Activated naive CD8-positive, alpha-beta T cell treated with anti-CD3 and anti-CD28 coated beads, Interleukin-2, amount 10 ng/mL, durations not matched to agents 7 days and 5 days (primary cell): ENCODE data around the gene DCLRE1B. TPM values are rescaled to one million over a fixed set of nuclear protein-coding genes. Genes with fewer than 3 reads are reported as not detected.

Experiments used
- ATAC-seq: fragments of 150-1000 bp; cut with Tn5 transposase; one replicate; pipeline ENCODE4 v1.10.0; 2021; ENCODE audit warnings: low read depth, moderate library complexity
- POLR2A ChIA-PET: fragments of 350-600 bp; sonication (Branson Sonifier 250); formaldehyde crosslinking; loops from one replicate; lab custom pipeline; 2021; ENCODE audit warnings: antibody characterized with exemption; lab: Charles Lee
- DNase-seq: peaks from one replicate; pipeline ENCODE4 v3.0.0; 2021
- H3K27ac Mint-ChIP-seq: one replicate; pipeline ENCODE4 v1.8.0; 2022; ENCODE audit warnings: mild to moderate bottlenecking, mixed read lengths
- H3K27me3 Mint-ChIP-seq: one replicate; pipeline ENCODE4 v1.8.0; 2022; ENCODE audit warnings: mild to moderate bottlenecking, moderate library complexity, mixed read lengths
- H3K36me3 Mint-ChIP-seq: one replicate; pipeline ENCODE4 v1.8.0; 2021; ENCODE audit warnings: mild to moderate bottlenecking, mixed read lengths
- H3K4me1 Mint-ChIP-seq: one replicate; pipeline ENCODE4 v1.8.0; 2021; ENCODE audit warnings: mixed read lengths
- H3K4me3 Mint-ChIP-seq: one replicate; pipeline ENCODE4 v1.8.0; 2022; ENCODE audit warnings: mild to moderate bottlenecking, moderate library complexity, mixed read lengths
- H3K9me3 Mint-ChIP-seq: one replicate; pipeline ENCODE4 v1.8.0; 2021; ENCODE audit warnings: mixed read lengths
- total RNA-seq, 2 experiments: library from RNA; stranded (reverse); gene quantifications; one replicate each; pipeline ENCODE4 v1.2.3, GENCODE V29; 2021

DCLRE1B gene
- total RNA-seq, 2 experiments from 2014 or later, result 13.4 to 14.3 TPM

GRCh38 chr1:113916974-113917373 lies 11.8 kb downstream of the DCLRE1B start:
- POLR2A ChIA-PET, result interaction anchor here (1.6 kb wide), 1 partner anchor 12 kb away, joined by 7 read pairs; the partner anchor contains the start of gene HIPK1
- H3K9me3 Mint-ChIP-seq, result no peaks in the 10 kb centered on the region
- ATAC-seq (no peak), DNase-seq (no peak)
- H3K4me3 Mint-ChIP-seq, result no peak overlapping the region
- no peak overlapping the region for H3K27ac Mint-ChIP-seq
- H3K4me1 Mint-ChIP-seq, result peaks cover 7% of the 10 kb centered on the region
- H3K36me3 Mint-ChIP-seq, result peaks cover 16% of the 10 kb centered on the region
- peaks cover 3% of the 10 kb centered on the region for H3K27me3 Mint-ChIP-seq

- POLR2A ChIA-PET, result interaction anchor here (1.6 kb wide), 1 partner anchor 11 kb away, joined by 7 read pairs; the partner anchor contains the start of gene HIPK1
- Mint-ChIP-seq H3K4me3 (no peak overlapping the region), H3K9me3 (no peaks in the 10 kb centered on the region), H3K27ac (no peak overlapping the region), H3K4me1 (peaks cover 7% of the 10 kb centered on the region), H3K27me3 (peaks cover 3% of the 10 kb centered on the region), H3K36me3 (peaks cover 16% of the 10 kb centered on the region)
- DNase-seq, result no peak
- ATAC-seq, result no peak
Measured at GRCh38 chr1:113917400-113918082, 12.4 kb downstream of the DCLRE1B start.

- H3K9me3 Mint-ChIP-seq, result no peaks in the 10 kb centered on the region
- no peak overlapping the region for H3K27ac Mint-ChIP-seq
- H3K4me3 Mint-ChIP-seq, result no peak overlapping the region
- peaks cover 5% of the 10 kb centered on the region for H3K27me3 Mint-ChIP-seq
- H3K36me3 Mint-ChIP-seq, result peaks cover 14% of the 10 kb centered on the region
- DNase-seq (no peak), ATAC-seq (no peak)
- POLR2A ChIA-PET, result interaction anchor here (1.6 kb wide), 1 partner anchor 11 kb away, joined by 7 read pairs; the partner anchor contains the start of gene HIPK1
- H3K4me1 Mint-ChIP-seq, result peaks cover 4% of the 10 kb centered on the region
Measured at GRCh38 chr1:113918243-113918642, 13.1 kb downstream of the DCLRE1B start.

GRCh38 chr1:113922957-113923356 lies 17.8 kb downstream of the DCLRE1B start:
- H3K36me3 Mint-ChIP-seq, result no peaks in the 10 kb centered on the region
- peaks cover 9% of the 10 kb centered on the region for H3K27me3 Mint-ChIP-seq
- ATAC-seq (no peak), DNase-seq (no peak)
- H3K27ac Mint-ChIP-seq, result no peak overlapping the region
- peaks cover 4% of the 10 kb centered on the region for H3K4me1 Mint-ChIP-seq
- POLR2A ChIA-PET, result no interaction called here
- no peaks in the 10 kb centered on the region for H3K9me3 Mint-ChIP-seq
- no peak overlapping the region for H3K4me3 Mint-ChIP-seq

- H3K9me3 Mint-ChIP-seq, result no peaks in the 10 kb centered on the region
- no peak for ATAC-seq
- peaks cover 9% of the 10 kb centered on the region for H3K27me3 Mint-ChIP-seq
- no peak overlapping the region for H3K4me3 Mint-ChIP-seq
- POLR2A ChIA-PET, result interaction anchor here (1.2 kb wide), 1 partner anchor 8 kb away, joined by 3 read pairs; no protein-coding TSS in a partner anchor
- H3K36me3 Mint-ChIP-seq, result no peaks in the 10 kb centered on the region
- no peak overlapping the region for H3K27ac Mint-ChIP-seq
- DNase-seq, result no peak
- H3K4me1 Mint-ChIP-seq, result peaks cover 12% of the 10 kb centered on the region
Measured at GRCh38 chr1:113924473-113924872, 19.3 kb downstream of the DCLRE1B start.

GRCh38 chr1:113928187-113928930 lies 23.2 kb downstream of the DCLRE1B start:
- H3K4me3 Mint-ChIP-seq, result peak overlapping the region; percentile 97

GRCh38 chr1:113928941-113929749 lies 24.0 kb downstream of the DCLRE1B start, which contains the start of gene HIPK1:
Gene HIPK1, plus strand, starts transcription at chr1:113929324.
- Mint-ChIP-seq H3K4me1 (peaks cover 39% of the 10 kb centered on the region), H3K27ac (peak within 1 kb of the TSS; percentile 99), H3K27me3 (no peaks in the 10 kb centered on the region), H3K36me3 (peaks cover 11% of the 10 kb centered on the region), H3K9me3 (no peaks in the 10 kb centered on the region), H3K4me3 (peak within 1 kb of the TSS; percentile 97)
- DNase-seq, result peak; percentile 94
- POLR2A ChIA-PET, result interaction anchor here (0.7 to 5.8 kb wide), 21 partner anchors 11 to 170 kb away, joined by 3 to 148 read pairs (median 8); partner anchors contain the start of genes AP4B1, DCLRE1B, PHTF1 and RSBN1
- ATAC-seq, result peak; percentile 66

More at GRCh38 chr1:113928187-113928930, 23.2 kb downstream of the DCLRE1B start:
- DNase-seq, result no peak
- ATAC-seq, result no peak
- H3K36me3 Mint-ChIP-seq, result peaks cover 6% of the 10 kb centered on the region
- peak overlapping the region; percentile 99 for H3K27ac Mint-ChIP-seq
- POLR2A ChIA-PET, result interaction anchor here (0.9 to 5.8 kb wide), 12 partner anchors 10 to 169 kb away, joined by 5 to 148 read pairs (median 20); partner anchors contain the start of genes AP4B1, DCLRE1B, PHTF1 and RSBN1
- peaks cover 4% of the 10 kb centered on the region for H3K27me3 Mint-ChIP-seq
- H3K4me1 Mint-ChIP-seq, result peaks cover 32% of the 10 kb centered on the region
- H3K9me3 Mint-ChIP-seq, result no peaks in the 10 kb centered on the region

GRCh38 chr1:113929750-113930498 lies 24.8 kb downstream of the DCLRE1B start:
- Mint-ChIP-seq H3K27me3 (no peaks in the 10 kb centered on the region), H3K27ac (peak overlapping the region; percentile 94), H3K36me3 (peaks cover 11% of the 10 kb centered on the region), H3K4me1 (peaks cover 43% of the 10 kb centered on the region), H3K4me3 (peak overlapping the region; percentile 95), H3K9me3 (no peaks in the 10 kb centered on the region)
- POLR2A ChIA-PET, result interaction anchor here (0.6 to 5.8 kb wide), 25 partner anchors 10 to 969 kb away, joined by 3 to 148 read pairs (median 7); partner anchors contain the start of genes AP4B1, DCLRE1B, PHTF1 and RSBN1
- ATAC-seq (peak; percentile 29), DNase-seq (peak; percentile 78)

- peak; percentile 27 for ATAC-seq
- Mint-ChIP-seq H3K27me3 (no peaks in the 10 kb centered on the region), H3K4me1 (peaks cover 49% of the 10 kb centered on the region), H3K9me3 (no peaks in the 10 kb centered on the region), H3K27ac (peak overlapping the region; percentile 94), H3K36me3 (peaks cover 17% of the 10 kb centered on the region), H3K4me3 (peak overlapping the region; percentile 95)
- POLR2A ChIA-PET, result interaction anchor here (0.6 to 5.8 kb wide), 24 partner anchors 9 to 970 kb away, joined by 3 to 148 read pairs (median 6); partner anchors contain the start of genes AP4B1, DCLRE1B, RSBN1 and TRIM33
- DNase-seq, result peak; percentile 60
Measured at GRCh38 chr1:113930499-113931161, 25.5 kb downstream of the DCLRE1B start.

GRCh38 chr1:113931451-113931851 lies 26.3 kb downstream of the DCLRE1B start:
- Mint-ChIP-seq H3K27ac (peak overlapping the region; percentile 94), H3K27me3 (no peaks in the 10 kb centered on the region), H3K4me1 (peaks cover 56% of the 10 kb centered on the region), H3K4me3 (peak overlapping the region; percentile 95), H3K9me3 (no peaks in the 10 kb centered on the region), H3K36me3 (peaks cover 17% of the 10 kb centered on the region)
- DNase-seq (no peak), ATAC-seq (no peak)
- POLR2A ChIA-PET, result interaction anchor here (0.7 to 5.8 kb wide), 15 partner anchors 9 to 579 kb away, joined by 4 to 148 read pairs (median 11); partner anchors contain the start of genes AP4B1, DCLRE1B, RSBN1 and TRIM33

- peak overlapping the region; percentile 94 for H3K27ac Mint-ChIP-seq
- POLR2A ChIA-PET, result interaction anchor here (2.6 to 5.8 kb wide), 2 partner anchors 14 to 30 kb away, joined by 11 to 82 read pairs; no protein-coding TSS in a partner anchor
- DNase-seq, result no peak
- no peaks in the 10 kb centered on the region for H3K9me3 Mint-ChIP-seq
- no peak for ATAC-seq
- H3K4me1 Mint-ChIP-seq, result peaks cover 63% of the 10 kb centered on the region
- peak overlapping the region; percentile 95 for H3K4me3 Mint-ChIP-seq
- peaks cover 23% of the 10 kb centered on the region for H3K36me3 Mint-ChIP-seq
- H3K27me3 Mint-ChIP-seq, result no peaks in the 10 kb centered on the region
Measured at GRCh38 chr1:113934006-113934405, 28.9 kb downstream of the DCLRE1B start.
